HepG2 (cell line): ENCODE results near the gene SHLD1. TPM values are rescaled to one million over a fixed set of nuclear protein-coding genes. Genes with fewer than 3 reads are reported as not detected.
A peak's percentile ranks its signal among the peaks of the same experiment; 100 is the strongest.

Experiments
- CBFB ChIP-seq: sonication (generic); formaldehyde crosslinking; IDR thresholded peaks from 2 replicates; pipeline ENCODE4 v1.4.0; 2020; ENCODE audit warnings: missing genetic modification reagents
- DNMT3B ChIP-seq: conservative IDR thresholded peaks from 2 replicates; pipeline ENCODE4 v1.6.1; 2016; ENCODE audit warnings: missing biosample characterization, control low read depth
- FOXA1 ChIP-seq, 2 experiments: fragments of 450-650 bp in 1 of 2; sonication (generic) in 1 of 2; formaldehyde crosslinking in 1 of 2; IDR thresholded peaks; 2 replicates each; pipeline versions ENCODE4 v1.4.0 to v1.6.1; 2016 to 2020; ENCODE audit warnings: missing genetic modification reagents in 1 of 2
- FOXA3 ChIP-seq: IDR thresholded peaks from 2 replicates; pipeline ENCODE4 v1.6.1; 2016; ENCODE audit warnings: missing genetic modification reagents, missing compliant biosample characterization
- NCOA5 ChIP-seq: sonication (generic); formaldehyde crosslinking; IDR thresholded peaks from 2 replicates; pipeline ENCODE4 v1.4.0; 2020; ENCODE audit warnings: missing genetic modification reagents
- NFE2L1 ChIP-seq: sonication (generic); formaldehyde crosslinking; IDR thresholded peaks from 2 replicates; pipeline ENCODE4 v1.4.0; 2020; ENCODE audit warnings: missing genetic modification reagents, mild to moderate bottlenecking, borderline replicate concordance
- PHF20 ChIP-seq: sonication (generic); formaldehyde crosslinking; IDR thresholded peaks from 2 replicates; pipeline ENCODE4 v1.5.0; 2020; ENCODE audit warnings: mild to moderate bottlenecking, missing genetic modification reagents
- REL ChIP-seq: sonication (generic); formaldehyde crosslinking; conservative IDR thresholded peaks from 2 replicates; pipeline ENCODE4 v1.8.0; 2022; ENCODE audit warnings: mild to moderate bottlenecking, missing genetic modification reagents, moderate library complexity
- REST ChIP-seq, 2 experiments: IDR thresholded peaks; 2 replicates each; pipeline ENCODE4 v1.6.1; 2011 to 2012; ENCODE audit warnings: low read length in 2 of 2, borderline replicate concordance in 1 of 2, low read depth in 1 of 2, mild to moderate bottlenecking in 1 of 2, moderate library complexity in 1 of 2
- SNAI1 ChIP-seq: sonication (generic); formaldehyde crosslinking; IDR thresholded peaks from 2 replicates; pipeline ENCODE4 v1.5.0; 2020; ENCODE audit warnings: mild to moderate bottlenecking, missing genetic modification reagents, borderline replicate concordance
- TCF7 ChIP-seq: sonication (generic); IDR thresholded peaks from 2 replicates; pipeline ENCODE4 v1.6.1; 2016; ENCODE audit warnings: antibody characterized with exemption, low read depth
- ZFP36 ChIP-seq: fragments of 150-350 bp; IDR thresholded peaks from 2 replicates; pipeline ENCODE4 v1.6.1; 2018; ENCODE audit warnings: borderline replicate concordance, low read length, low read depth; ENCODE audit not compliant: partially characterized antibody
- ZNF205 ChIP-seq: IDR thresholded peaks from 2 replicates; pipeline ENCODE4 v1.6.1; 2018; ENCODE audit warnings: missing biosample characterization, missing genetic modification reagents
- ZNF451 ChIP-seq: sonication (generic); formaldehyde crosslinking; IDR thresholded peaks from 2 replicates; pipeline ENCODE4 v1.5.0; 2020; ENCODE audit warnings: mild to moderate bottlenecking, missing genetic modification reagents
- ZNF530 ChIP-seq: sonication (generic); formaldehyde crosslinking; IDR thresholded peaks from 2 replicates; pipeline ENCODE4 v1.5.0; 2020; ENCODE audit warnings: low read depth, mild to moderate bottlenecking, missing genetic modification reagents
- ZNF691 ChIP-seq: sonication (generic); formaldehyde crosslinking; IDR thresholded peaks from 2 replicates; pipeline ENCODE4 v1.4.0; 2020; ENCODE audit warnings: missing genetic modification reagents, low read depth, mild to moderate bottlenecking, borderline replicate concordance
- ZNF720 ChIP-seq: sonication (generic); formaldehyde crosslinking; IDR thresholded peaks from 2 replicates; pipeline ENCODE4 v1.4.0; 2020; ENCODE audit warnings: missing genetic modification reagents
- ZSCAN20 ChIP-seq: sonication (generic); formaldehyde crosslinking; IDR thresholded peaks from 2 replicates; pipeline ENCODE4 v1.4.0; 2020; ENCODE audit warnings: missing genetic modification reagents, mild to moderate bottlenecking, borderline replicate concordance
- ZSCAN29 ChIP-seq: sonication (generic); formaldehyde crosslinking; conservative IDR thresholded peaks from 2 replicates; pipeline ENCODE4 v1.4.0; 2020; ENCODE audit warnings: mild to moderate bottlenecking, missing genetic modification reagents
- ZZZ3 ChIP-seq: sonication (generic); formaldehyde crosslinking; IDR thresholded peaks from 2 replicates; pipeline ENCODE4 v1.4.0; 2020; ENCODE audit warnings: missing genetic modification reagents, mild to moderate bottlenecking, borderline replicate concordance
- polyA plus RNA-seq, 8 experiments: library from polyadenylated mRNA; depleted of rRNA in 3 of 8; stranded (reverse) in 7 of 8; unstranded in 1 of 8; fragments of >200 nt; fragmentation: Illumina TruSeq in 4 of 8; extraction: Trizol in 4 of 8; gene quantifications; 2 replicates each; pipeline versions ENCODE4 v1.2.1 to v1.2.3, GENCODE V29; 2011 to 2016; ENCODE audit warnings: low read depth in 4 of 8, missing spikeins in 1 of 8, mixed read lengths in 1 of 8; ENCODE audit not compliant: insufficient read depth in 1 of 8
- total RNA-seq, 5 experiments: library from RNA; depleted of rRNA; stranded (reverse); fragments of >200 nt; fragmentation: Illumina TruSeq; extraction: Trizol; gene quantifications; 2 replicates each; pipeline ENCODE4 v1.2.3, GENCODE V29; 2016; ENCODE audit warnings: low read depth in 1 of 5
- TF ChIP-seq, protein P1 (sequence below): sonication (generic); formaldehyde crosslinking; IDR thresholded peaks from 2 replicates; pipeline ENCODE4 v1.8.0; 2022; ENCODE audit warnings: mild to moderate bottlenecking, missing genetic modification reagents, moderate library complexity

Gene SHLD1
- total and polyA plus RNA-seq, 2 of the 13 experiments (the other 11 are each of a cell fraction or from before 2014, with no cell fraction given), result 8.9 to 10.0 TPM

- TF ChIP-seq REST (IDR thresholded peaks at IDR 0.05; ENCODE audit: borderline replicate concordance in 1 of 2, low read depth in 1 of 2, low read length in 2 of 2) (peak in 1 of 2 experiments; percentile 49; a peak in 1 of 4 replicates), CBFB (CRISPR knock-in tag) (peak; percentile 75), ZSCAN20 (no peak), ZSCAN29 (0 out of 2 replicates have a peak, but pooled peaks have one; percentile 76), NCOA5 (CRISPR knock-in tag) (no peak), ZNF691 (CRISPR knock-in tag) (peak; percentile 86), ZFP36 (peak; percentile 66), ZNF530 (no peak), ZNF205 (CRISPR knock-in tag) (peak; percentile 92), FOXA1 (IDR thresholded peaks at IDR 0.05) (0 out of 2 replicates have a peak, but pooled peaks have one; percentile 19), FOXA1 (CRISPR knock-in tag; IDR thresholded peaks at IDR 0.05) (peak; percentile 99), FOXA3 (CRISPR knock-in tag) (peak; percentile 100), TCF7 (peak; percentile 77), ZNF451 (CRISPR knock-in tag) (no peak), SNAI1 (CRISPR knock-in tag) (peak; percentile 45; the same call in 1 of the 2 replicates), ZNF720 (CRISPR knock-in tag) (peak; percentile 49; the same call in 1 of the 2 replicates), PHF20 (CRISPR knock-in tag) (no peak), ZZZ3 (CRISPR knock-in tag) (no peak), DNMT3B (CRISPR knock-in tag) (peak; percentile 95), REL (CRISPR knock-in tag) (no peak), NFE2L1 (CRISPR knock-in tag) (no peak)
- TF ChIP-seq, protein P1, sequence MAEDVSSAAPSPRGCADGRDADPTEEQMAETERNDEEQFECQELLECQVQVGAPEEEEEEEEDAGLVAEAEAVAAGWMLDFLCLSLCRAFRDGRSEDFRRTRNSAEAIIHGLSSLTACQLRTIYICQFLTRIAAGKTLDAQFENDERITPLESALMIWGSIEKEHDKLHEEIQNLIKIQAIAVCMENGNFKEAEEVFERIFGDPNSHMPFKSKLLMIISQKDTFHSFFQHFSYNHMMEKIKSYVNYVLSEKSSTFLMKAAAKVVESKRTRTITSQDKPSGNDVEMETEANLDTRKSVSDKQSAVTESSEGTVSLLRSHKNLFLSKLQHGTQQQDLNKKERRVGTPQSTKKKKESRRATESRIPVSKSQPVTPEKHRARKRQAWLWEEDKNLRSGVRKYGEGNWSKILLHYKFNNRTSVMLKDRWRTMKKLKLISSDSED (CRISPR knock-in tag), result no peak
Measured at GRCh38 chr20:5779071-5779900, 29.1 kb downstream of the SHLD1 start (continued).
